Measurements from ENCODE around the gene RPP30. TPM values are rescaled to one million over a fixed set of nuclear protein-coding genes. Genes with fewer than 3 reads are reported as not detected.
"Not testable (repeated sequence)": the region's sequence is repeated elsewhere in the genome, so short reads cannot be mapped to it uniquely, and the experiment has no call there.

RPP30 gene
- total RNA-seq, 2 experiments from 2014 or later: 103 to 115 TPM

DNA sequence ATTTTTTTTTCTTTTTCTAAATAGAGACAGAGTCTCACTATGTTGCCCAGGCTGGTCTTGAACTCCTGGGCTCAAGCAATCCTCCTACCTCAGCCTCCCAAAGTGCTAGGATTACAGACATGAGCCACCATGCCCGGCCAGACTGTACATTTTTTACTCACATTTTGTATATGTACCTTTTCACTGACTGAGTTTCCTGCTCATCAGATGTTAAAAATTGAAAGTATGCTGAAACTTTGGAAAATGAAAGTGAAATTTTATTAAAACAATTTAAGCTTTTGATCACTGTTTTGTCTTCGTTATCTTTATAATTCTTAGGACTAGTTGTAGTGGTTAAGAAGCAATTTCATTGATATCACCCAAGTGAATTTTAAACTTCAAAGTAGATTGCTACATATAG is 25.1 kb downstream of the RPP30 start:
- DNase-seq; intact Hi-C loops (cut with DNase I, micrococcal nuclease); ATAC-seq; H3K27ac Mint-ChIP-seq; H3K4me3 Mint-ChIP-seq; H3K27me3 Mint-ChIP-seq; H3K9me3 Mint-ChIP-seq (ENCODE audit: low read depth): not testable (repeated sequence)
- ChIA-PET CTCF (interaction anchor here (0.9 to 3.3 kb wide), 4 partner anchors 11 to 354 kb away, joined by 3 to 16 read pairs (median 7); no protein-coding TSS in a partner anchor), POLR2A (interaction anchor here (0.6 kb wide), 1 partner anchor 10 kb away, joined by 7 read pairs; no protein-coding TSS in a partner anchor)
- H3K4me1 Mint-ChIP-seq: peaks cover 11% of the 10 kb centered on the region
- peaks cover 33% of the 10 kb centered on the region for H3K36me3 Mint-ChIP-seq (ENCODE audit: low read depth)

DNA sequence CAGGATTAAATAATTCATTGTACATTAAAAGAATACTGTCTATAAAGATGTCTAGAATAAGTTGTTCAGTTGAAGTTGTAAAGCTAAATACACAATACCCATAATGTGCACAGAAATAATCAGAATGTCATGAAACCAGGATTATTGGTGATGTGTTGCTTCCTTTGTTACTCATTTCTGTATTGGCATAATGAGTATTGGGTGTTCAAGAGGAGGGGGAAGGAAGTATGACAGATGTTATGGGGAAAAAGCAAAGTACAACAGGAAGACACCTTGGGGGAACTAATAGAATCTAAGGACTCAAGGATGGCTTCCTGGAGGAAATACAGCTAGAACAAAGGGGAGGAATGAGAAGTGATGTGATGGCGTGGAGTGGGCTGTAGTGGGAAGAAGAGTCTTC is 34.2 kb downstream of the RPP30 start:
- H3K9me3 Mint-ChIP-seq (ENCODE audit: low read depth): peaks cover 1% of the 10 kb centered on the region
- ChIA-PET CTCF (no interaction called here), POLR2A (no interaction called here)
- intact Hi-C loops (cut with DNase I, micrococcal nuclease): loop anchor here in 1 of 2 experiments (10.0 kb wide), 1 partner anchor 889 kb away; the partner anchor contains the start of gene TNKS2
- ATAC-seq (peak; percentile 76), DNase-seq (no peak)
- peak overlapping the region; percentile 91 for H3K27ac Mint-ChIP-seq
- H3K4me1 Mint-ChIP-seq: peaks cover 17% of the 10 kb centered on the region
- H3K36me3 Mint-ChIP-seq (ENCODE audit: low read depth): peaks cover 46% of the 10 kb centered on the region
- H3K27me3 Mint-ChIP-seq: no peaks in the 10 kb centered on the region
- H3K4me3 Mint-ChIP-seq: peak overlapping the region; percentile 1

DNA sequence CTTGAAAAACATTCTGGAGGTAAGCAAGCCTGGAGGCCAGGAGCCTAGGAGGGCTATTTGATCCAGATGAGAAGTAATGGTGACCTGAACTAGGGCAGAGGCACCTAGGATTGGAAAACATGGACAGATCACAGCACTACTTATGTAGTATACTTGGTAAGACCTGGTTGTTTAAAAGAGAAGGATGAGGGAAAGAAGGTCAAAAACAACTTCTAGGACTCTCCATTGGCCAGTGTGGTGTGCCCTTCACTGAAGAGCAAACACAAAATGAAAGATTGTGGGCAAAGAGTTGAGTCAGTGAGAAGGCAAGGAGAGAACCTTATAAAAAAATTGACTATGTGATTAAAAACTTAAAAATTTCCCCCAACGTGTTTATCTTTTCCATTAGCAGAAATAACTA is 34.8 kb downstream of the RPP30 start:
- no peaks in the 10 kb centered on the region for H3K27me3 Mint-ChIP-seq
- peaks cover 40% of the 10 kb centered on the region for H3K36me3 Mint-ChIP-seq (ENCODE audit: low read depth)
- H3K4me3 Mint-ChIP-seq: no peak overlapping the region
- ATAC-seq: peak; percentile 60
- peaks cover 17% of the 10 kb centered on the region for H3K4me1 Mint-ChIP-seq
- DNase-seq: peak; percentile 8
- intact Hi-C loops (cut with DNase I, micrococcal nuclease): loop anchor here in 1 of 2 experiments (10.0 kb wide), 1 partner anchor 888 kb away; the partner anchor contains the start of gene TNKS2
- H3K27ac Mint-ChIP-seq: peak overlapping the region; percentile 27
- peaks cover 1% of the 10 kb centered on the region for H3K9me3 Mint-ChIP-seq (ENCODE audit: low read depth)
- CTCF ChIA-PET: no interaction called here
- POLR2A ChIA-PET: no interaction called here

DNA sequence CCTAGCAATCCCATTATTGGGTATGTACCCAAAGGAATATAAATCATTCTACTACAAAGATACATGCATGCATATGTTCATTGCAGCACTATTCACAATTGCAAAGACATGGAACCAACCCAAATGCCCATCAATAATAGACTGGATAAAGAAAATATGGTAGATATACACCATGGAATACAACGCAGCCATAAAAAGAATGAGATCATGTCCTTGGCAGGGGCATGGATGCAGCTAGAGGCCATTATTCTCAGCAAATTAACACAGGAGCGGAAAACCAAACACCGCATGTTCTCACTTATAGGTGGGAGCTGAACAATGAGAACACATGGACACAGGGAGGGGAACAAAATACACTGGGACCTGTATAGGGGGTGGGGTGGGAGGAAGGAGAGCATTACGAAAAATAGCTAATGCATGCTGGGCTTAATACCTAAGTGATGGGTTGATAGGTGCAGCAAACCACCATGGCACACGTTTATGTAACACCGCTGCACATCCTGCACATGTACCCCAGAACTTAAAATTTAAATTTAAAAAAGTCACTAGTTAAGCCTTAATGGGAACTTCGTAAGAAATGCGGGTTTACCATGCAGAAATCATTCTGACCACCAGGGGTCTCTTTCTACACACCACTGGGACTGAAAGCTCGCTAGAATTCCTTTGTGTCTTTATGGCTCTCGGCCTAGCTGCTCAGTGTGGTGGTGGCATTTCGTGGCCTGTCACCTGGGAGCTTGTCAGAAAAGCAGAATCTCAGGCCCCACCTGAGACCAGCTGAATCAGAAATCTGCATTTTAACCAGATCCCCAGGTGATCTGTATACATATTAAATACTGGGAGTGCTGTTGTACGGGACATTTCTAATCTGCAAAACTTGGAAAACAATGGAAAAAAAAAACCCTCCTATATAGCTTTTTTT is 39.6 kb downstream of the RPP30 start:
- Mint-ChIP-seq H3K27me3 (no peaks in the 10 kb centered on the region), H3K27ac (no peak overlapping the region), H3K4me3 (no peak overlapping the region), H3K36me3 (ENCODE audit: low read depth) (peaks cover 13% of the 10 kb centered on the region), H3K4me1 (peaks cover 7% of the 10 kb centered on the region), H3K9me3 (ENCODE audit: low read depth) (no peaks in the 10 kb centered on the region)
- ChIA-PET CTCF (interaction anchor here (0.7 to 6.5 kb wide), 32 partner anchors 9 to 747 kb away, joined by 3 to 76 read pairs (median 4); partner anchors contain the start of gene ANKRD1), POLR2A (interaction anchor here (0.6 kb wide), 1 partner anchor 31 kb away, joined by 3 read pairs; no protein-coding TSS in a partner anchor)
- peak; percentile 88 for ATAC-seq
- intact Hi-C loops (cut with DNase I, micrococcal nuclease): loop anchor here (1.0 to 10.0 kb wide), 5 partner anchors 95 to 723 kb away; partner anchors contain the start of gene PPP1R3C (in 1 of the 2)
- DNase-seq: peak; percentile 65

DNA sequence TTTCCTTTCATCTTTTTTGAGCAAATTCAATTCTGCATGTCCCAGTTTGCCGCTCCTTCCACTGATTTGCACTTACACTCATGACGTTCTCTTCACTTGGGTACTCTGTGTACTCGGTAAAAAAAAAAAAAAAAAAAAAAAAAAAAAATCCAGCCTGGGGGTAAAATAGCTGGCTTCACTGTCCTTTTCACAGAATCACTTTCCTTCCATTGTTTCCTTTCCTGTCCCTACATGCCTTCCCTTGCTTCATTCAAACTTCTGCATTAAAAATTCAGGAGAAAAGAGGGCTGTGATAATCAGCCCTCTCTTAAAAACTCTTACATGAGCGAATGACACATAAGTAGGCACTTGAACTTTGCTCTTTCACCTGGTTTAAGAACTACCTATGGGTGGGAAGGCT is 40.4 kb downstream of the RPP30 start:
- ChIA-PET CTCF (interaction anchor here (0.6 to 6.5 kb wide), 30 partner anchors 8 to 1270 kb away, joined by 3 to 76 read pairs (median 4); partner anchors contain the start of gene ANKRD1), POLR2A (interaction anchor here (0.6 kb wide), 1 partner anchor 32 kb away, joined by 3 read pairs; no protein-coding TSS in a partner anchor)
- Mint-ChIP-seq H3K4me1 (peaks cover 2% of the 10 kb centered on the region), H3K4me3 (no peak overlapping the region), H3K27me3 (no peaks in the 10 kb centered on the region), H3K27ac (no peak overlapping the region), H3K9me3 (ENCODE audit: low read depth) (no peaks in the 10 kb centered on the region), H3K36me3 (ENCODE audit: low read depth) (peaks cover 6% of the 10 kb centered on the region)
- DNase-seq (no peak), ATAC-seq (no peak)
- intact Hi-C loops (cut with DNase I, micrococcal nuclease): loop anchor here (1.0 to 10.0 kb wide), 3 partner anchors 95 to 723 kb away; partner anchors contain the start of gene PPP1R3C (in 1 of the 2)

DNA sequence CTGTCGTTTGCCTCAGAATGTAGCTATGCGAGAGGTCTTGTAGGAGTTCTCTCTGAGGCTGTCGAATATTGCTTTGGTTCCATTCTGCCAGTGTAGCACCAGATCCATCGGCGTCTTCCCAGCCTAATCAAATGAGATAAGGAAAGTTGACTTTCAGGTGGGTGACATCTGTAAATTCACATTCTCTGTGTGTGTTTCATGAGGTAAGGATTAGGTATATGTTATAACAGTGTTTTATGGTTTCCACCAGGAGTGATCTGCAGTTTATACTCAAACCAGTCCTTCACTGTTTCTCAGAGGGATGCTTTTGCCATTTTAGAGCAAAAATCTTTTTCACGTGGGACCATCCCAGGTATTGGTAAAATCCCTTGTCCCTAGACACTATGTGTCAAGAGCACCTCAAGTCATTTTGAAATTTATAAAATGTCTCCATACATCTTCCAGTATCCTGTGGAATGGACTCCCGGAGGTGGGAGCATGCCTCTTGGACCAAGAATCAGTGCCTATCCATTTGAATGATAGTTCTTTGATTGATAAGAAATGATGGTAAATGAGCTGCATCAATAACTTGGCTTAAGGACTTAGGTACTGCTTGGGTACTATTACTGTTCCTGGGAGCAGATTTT is 41.2 kb downstream of the RPP30 start:
- CTCF ChIA-PET: interaction anchor here (0.7 to 6.5 kb wide), 7 partner anchors 9 to 348 kb away, joined by 3 to 76 read pairs (median 4); no protein-coding TSS in a partner anchor
- no peak overlapping the region for H3K27ac Mint-ChIP-seq
- no peak for ATAC-seq

DNA sequence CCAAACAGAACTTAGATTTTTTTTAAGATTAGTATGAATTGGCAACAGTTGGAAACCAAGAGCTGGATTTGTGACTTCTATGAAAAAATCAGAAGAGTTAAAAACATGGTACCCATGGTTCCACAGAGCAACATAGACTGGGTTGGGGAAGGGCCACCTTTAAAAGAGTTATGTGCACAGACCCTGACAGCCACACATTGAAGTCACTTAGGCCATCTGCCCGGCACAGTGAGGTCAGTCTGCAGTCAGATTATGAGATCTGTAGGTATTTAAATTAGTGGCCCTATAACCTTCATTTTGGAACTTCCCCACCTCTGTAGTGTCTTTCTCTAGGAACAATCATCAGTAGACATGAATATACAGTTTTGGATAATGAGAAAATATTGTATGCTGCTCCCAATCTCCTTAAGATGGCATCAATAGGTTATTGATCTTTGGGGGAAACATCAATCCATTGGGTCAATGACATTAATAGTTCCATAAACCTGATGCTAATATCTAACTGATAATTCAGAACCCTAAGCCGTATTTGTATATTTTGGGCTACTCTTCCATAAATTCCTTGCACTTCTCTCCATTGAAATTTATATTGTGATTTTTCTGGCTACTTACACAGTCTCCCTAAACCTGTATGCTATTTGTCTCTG is 42.1 kb downstream of the RPP30 start:
- Mint-ChIP-seq H3K27ac (no peak overlapping the region), H3K4me3 (no peak overlapping the region), H3K36me3 (ENCODE audit: low read depth) (no peaks in the 10 kb centered on the region), H3K4me1 (peaks cover 2% of the 10 kb centered on the region), H3K9me3 (ENCODE audit: low read depth) (no peaks in the 10 kb centered on the region), H3K27me3 (no peaks in the 10 kb centered on the region)
- DNase-seq (no peak), ATAC-seq (no peak)
- ChIA-PET CTCF (interaction anchor here (1.2 to 6.5 kb wide), 3 partner anchors 8 to 337 kb away, joined by 3 to 76 read pairs (median 4); no protein-coding TSS in a partner anchor), POLR2A (no interaction called here)
- intact Hi-C loops (cut with DNase I, micrococcal nuclease): loop anchor here (5.0 to 10.0 kb wide), 2 partner anchors 93 to 721 kb away; partner anchors contain the start of gene PPP1R3C (in 1 of the 2)

More for the DNA sequence above, 41.2 kb downstream of the RPP30 start:
- POLR2A ChIA-PET: no interaction called here
- intact Hi-C loops (cut with DNase I, micrococcal nuclease): loop anchor here (1.0 to 10.0 kb wide), 3 partner anchors 94 to 722 kb away; partner anchors contain the start of gene PPP1R3C (in 1 of the 2)
- DNase-seq: no peak
- Mint-ChIP-seq H3K4me3 (no peak overlapping the region), H3K4me1 (peaks cover 2% of the 10 kb centered on the region), H3K27me3 (no peaks in the 10 kb centered on the region), H3K36me3 (ENCODE audit: low read depth) (no peaks in the 10 kb centered on the region), H3K9me3 (ENCODE audit: low read depth) (no peaks in the 10 kb centered on the region)

DNA sequence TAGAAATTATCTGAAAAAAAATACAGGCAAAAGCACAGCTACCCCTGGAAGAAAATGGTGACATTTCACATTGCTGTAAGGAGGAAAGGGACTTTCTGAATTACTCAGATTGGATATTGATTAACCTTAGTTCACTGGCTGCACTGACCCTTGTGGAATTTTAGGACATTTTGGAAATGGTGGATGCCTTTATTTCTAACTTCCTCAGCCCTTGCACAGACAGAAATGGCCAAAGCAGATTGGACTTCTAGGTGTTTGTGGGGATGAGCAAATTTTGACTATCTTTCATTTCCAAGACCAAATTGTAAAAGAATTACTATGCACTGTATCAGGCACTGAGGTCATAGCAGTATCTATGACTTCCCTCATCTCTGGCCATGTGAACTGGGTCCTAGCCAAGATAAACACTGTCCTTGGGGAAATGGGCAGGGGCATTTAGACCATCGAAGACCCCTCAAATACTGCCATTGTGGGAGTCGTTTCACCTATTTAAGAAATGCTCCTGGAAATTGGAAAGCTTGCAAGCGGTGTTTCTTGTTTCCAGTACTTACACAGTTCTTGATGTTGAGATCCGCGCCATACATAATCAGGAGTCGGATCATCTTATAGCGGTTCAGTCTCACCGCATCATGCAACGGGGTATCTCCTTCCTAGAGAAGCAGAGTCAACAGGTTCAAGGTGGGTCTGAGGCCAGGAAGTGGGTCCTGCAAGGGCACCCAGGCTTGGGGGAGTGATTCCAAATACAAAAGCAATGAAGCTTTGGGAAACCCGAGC is 43.4 kb downstream of the RPP30 start:
- POLR2A ChIA-PET: no interaction called here
- peaks cover 2% of the 10 kb centered on the region for H3K4me1 Mint-ChIP-seq
- ATAC-seq (no peak), DNase-seq (no peak)
- H3K9me3 Mint-ChIP-seq (ENCODE audit: low read depth): no peaks in the 10 kb centered on the region
- H3K27me3 Mint-ChIP-seq: no peaks in the 10 kb centered on the region
- CTCF ChIA-PET: interaction anchor here (0.7 to 1.2 kb wide), 3 partner anchors 8 to 332 kb away, joined by 3 to 4 read pairs (median 4); no protein-coding TSS in a partner anchor
- H3K36me3 Mint-ChIP-seq (ENCODE audit: low read depth): no peaks in the 10 kb centered on the region
- H3K4me3 Mint-ChIP-seq: no peak overlapping the region
- intact Hi-C loops (cut with DNase I, micrococcal nuclease): loop anchor here (5.0 to 10.0 kb wide), 2 partner anchors 92 to 720 kb away; partner anchors contain the start of gene PPP1R3C (in 1 of the 2)
- H3K27ac Mint-ChIP-seq: no peak overlapping the region

DNA sequence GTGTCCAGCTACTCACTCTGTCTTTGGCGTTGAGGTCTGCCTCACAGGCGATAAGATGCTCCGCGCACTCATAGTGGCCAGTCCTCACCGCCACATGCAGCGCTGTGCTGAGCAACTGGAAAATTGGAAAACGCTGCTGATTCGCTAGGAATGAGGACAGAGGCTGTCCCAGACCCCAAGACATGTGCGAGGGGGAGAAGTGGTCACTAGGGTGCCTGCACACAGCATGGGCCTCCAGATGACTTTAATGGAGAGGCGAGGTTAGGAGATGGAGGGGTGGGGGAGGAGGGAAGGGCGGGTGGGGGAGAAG is 43.9 kb downstream of the RPP30 start:
- Mint-ChIP-seq H3K4me3 (no peak overlapping the region), H3K4me1 (peaks cover 2% of the 10 kb centered on the region), H3K27ac (no peak overlapping the region), H3K27me3 (no peaks in the 10 kb centered on the region), H3K36me3 (ENCODE audit: low read depth) (no peaks in the 10 kb centered on the region), H3K9me3 (ENCODE audit: low read depth) (no peaks in the 10 kb centered on the region)
- ChIA-PET POLR2A (no interaction called here), CTCF (interaction anchor here (1.0 kb wide), 1 partner anchor 332 kb away, joined by 4 read pairs; no protein-coding TSS in a partner anchor)
- intact Hi-C loops (cut with DNase I, micrococcal nuclease): loop anchor here in 1 of 2 experiments (10.0 kb wide), 1 partner anchor 719 kb away; the partner anchor contains the start of gene PPP1R3C
- no peak for DNase-seq
- ATAC-seq: no peak

Data from activated CD4-positive, alpha-beta T cell treated with anti-CD3 and anti-CD28 coated beads for 36 hours (primary cell).